Neural cell (in vitro differentiated cells): Measurements from ENCODE around the gene MECR. TPM values are rescaled to one million over a fixed set of nuclear protein-coding genes. Genes with fewer than 3 reads are reported as not detected.

Experiments used
- H2AFZ ChIP-seq: fragments of 200-600, 300-800 bp; sonication (generic), shearing (Covaris generic); 2 replicates; pipeline ENCODE4 v1.6.0; 2014; ENCODE audit warnings: low read depth, mild to moderate bottlenecking, antibody characterized with exemption, low read length, moderate library complexity
- H3F3A ChIP-seq: fragments of 200-600 bp; shearing (Covaris generic); 2 replicates; pipeline ENCODE4 v1.6.1; 2016; ENCODE audit warnings: mild to moderate bottlenecking, moderate library complexity, mixed read lengths, antibody characterized with exemption, low read length; ENCODE audit not compliant: insufficient read depth, poor library complexity, severe bottlenecking
- H3K27ac ChIP-seq: fragments of 200-600, 300-800 bp; sonication (generic), shearing (Covaris generic); 2 replicates; pipeline ENCODE4 v1.5.1; 2014; ENCODE audit warnings: mild to moderate bottlenecking, low read length, moderate library complexity
- H3K27me3 ChIP-seq: fragments of 300-800, 200-600 bp; sonication (generic), shearing (Covaris generic); 2 replicates; pipeline ENCODE4 v1.6.0; 2014; ENCODE audit warnings: mild to moderate bottlenecking, low read depth, low read length, moderate library complexity; ENCODE audit not compliant: insufficient read depth
- H3K36me3 ChIP-seq: fragments of 300-800, 200-600 bp; sonication (generic), shearing (Covaris generic); 2 replicates; pipeline ENCODE4 v1.5.1; 2014; ENCODE audit warnings: mild to moderate bottlenecking, antibody characterized with exemption, low read length, moderate library complexity; ENCODE audit not compliant: insufficient read depth
- H3K4me2 ChIP-seq: fragments of 300-800, 200-600 bp; sonication (generic), shearing (Covaris generic); 2 replicates; pipeline ENCODE4 v1.6.0; 2014; ENCODE audit warnings: mild to moderate bottlenecking, low read length
- H3K4me3 ChIP-seq: fragments of 300-800, 200-600 bp; sonication (generic), shearing (Covaris generic); 2 replicates; pipeline ENCODE4 v1.5.1; 2014; ENCODE audit warnings: mild to moderate bottlenecking, low read length, moderate library complexity
- H3K79me2 ChIP-seq: fragments of 200-600 bp; shearing (Covaris generic); replicated peaks from 2 replicates; pipeline ENCODE4 v1.6.0; 2014; ENCODE audit warnings: mild to moderate bottlenecking, low read length, moderate library complexity; ENCODE audit not compliant: insufficient read depth
- H3K9ac ChIP-seq: fragments of 300-800, 200-600 bp; sonication (generic), shearing (Covaris generic); 2 replicates; pipeline ENCODE4 v1.6.1; 2016; ENCODE audit warnings: mild to moderate bottlenecking, low read length, mixed read lengths
- H3K9me2 ChIP-seq: fragments of 200-600 bp; shearing (Covaris generic); 2 replicates; pipeline ENCODE4 v1.6.1; 2016; ENCODE audit warnings: mild to moderate bottlenecking, low read length, mixed read lengths; ENCODE audit not compliant: insufficient read depth
- H3K9me3 ChIP-seq: fragments of 200-600, 300-800 bp; sonication (generic), shearing (Covaris generic); 2 replicates; pipeline ENCODE4 v1.6.1; 2016; ENCODE audit warnings: mild to moderate bottlenecking, mixed run types, low read length, moderate library complexity, mixed read lengths
- H4K20me1 ChIP-seq: fragments of 200-600 bp; shearing (Covaris generic); 2 replicates; pipeline ENCODE4 v1.6.1; 2016; ENCODE audit warnings: mild to moderate bottlenecking, mixed run types; ENCODE audit not compliant: insufficient read depth
- CTCF ChIP-seq: fragments of 450-650 bp; IDR thresholded peaks from 2 replicates; pipeline ENCODE4 v1.5.1; 2014; ENCODE audit warnings: antibody characterized with exemption, mild to moderate bottlenecking, moderate library complexity; ENCODE audit not compliant: poor library complexity, severe bottlenecking
- EP300 ChIP-seq: fragments of 450-650 bp; conservative IDR thresholded peaks from 2 replicates; pipeline ENCODE4 v1.6.1; 2014; ENCODE audit warnings: antibody characterized with exemption, mild to moderate bottlenecking, moderate library complexity; ENCODE audit not compliant: poor library complexity, severe bottlenecking
- EZH2 ChIP-seq: fragments of 200-600, 300-800 bp; shearing (Covaris generic), sonication (generic); IDR thresholded peaks from 2 replicates; pipeline ENCODE4 v1.6.1; 2014; ENCODE audit warnings: antibody characterized with exemption, low read length, borderline replicate concordance, mild to moderate bottlenecking; ENCODE audit not compliant: insufficient read depth, poor library complexity, severe bottlenecking
- MXI1 ChIP-seq: fragments of 450-650 bp; conservative IDR thresholded peaks from 2 replicates; pipeline ENCODE4 v1.6.1; 2014; ENCODE audit warnings: antibody characterized with exemption, mild to moderate bottlenecking; ENCODE audit not compliant: poor library complexity, severe bottlenecking
- POLR2AphosphoS5 ChIP-seq: IDR thresholded peaks from 2 replicates; pipeline ENCODE4 v1.6.1; 2012
- RAD21 ChIP-seq: fragments of 450-650 bp; conservative IDR thresholded peaks from 2 replicates; pipeline ENCODE4 v1.6.1; 2014; ENCODE audit warnings: antibody characterized with exemption, mild to moderate bottlenecking, moderate library complexity
- REST ChIP-seq: IDR thresholded peaks from 2 replicates; pipeline ENCODE4 v1.6.1; 2012; ENCODE audit warnings: borderline replicate concordance
- SMC3 ChIP-seq: fragments of 450-650 bp; conservative IDR thresholded peaks from 2 replicates; pipeline ENCODE4 v1.6.1; 2014; ENCODE audit warnings: antibody characterized with exemption, mild to moderate bottlenecking, moderate library complexity; ENCODE audit not compliant: poor library complexity
- TAF1 ChIP-seq: IDR thresholded peaks from 2 replicates; pipeline ENCODE4 v1.6.1; 2012; ENCODE audit warnings: low read depth
- polyA plus RNA-seq: library from polyadenylated mRNA; depleted of rRNA; stranded (reverse); fragments of >200 nt; gene quantifications from 2 replicates; pipeline ENCODE4 v1.2.3, GENCODE V29; 2014

MECR gene
- polyA plus RNA-seq, 1 donor from 2014 or later = 14.0 TPM

GRCh38 chr1:29232387-29232786 is 1.7 kb upstream of the MECR start:
- Histone ChIP-seq H3K36me3 (no peaks in the 10 kb centered on the region), H3K9me2 (no peaks in the 10 kb centered on the region), H3F3A (peaks cover 2% of the 10 kb centered on the region), H2AFZ (no peak overlapping the region), H3K9me3 (no peaks in the 10 kb centered on the region), H4K20me1 (no peaks in the 10 kb centered on the region), H3K79me2 (peaks cover 5% of the 10 kb centered on the region), H3K27me3 (peaks cover 14% of the 10 kb centered on the region), H3K27ac (no peak overlapping the region), H3K9ac (no peak overlapping the region), H3K4me3 (no peak overlapping the region), H3K4me2 (no peak overlapping the region)
- no peak for TF ChIP-seq TAF1
- no peak for TF ChIP-seq SMC3
- TF ChIP-seq CTCF = no peak
- TF ChIP-seq POLR2AphosphoS5 = no peak
- no peak for TF ChIP-seq MXI1
- TF ChIP-seq EZH2 = no peak
- no peak for TF ChIP-seq EP300
- TF ChIP-seq RAD21 = no peak
- TF ChIP-seq REST = no peak

DNA sequence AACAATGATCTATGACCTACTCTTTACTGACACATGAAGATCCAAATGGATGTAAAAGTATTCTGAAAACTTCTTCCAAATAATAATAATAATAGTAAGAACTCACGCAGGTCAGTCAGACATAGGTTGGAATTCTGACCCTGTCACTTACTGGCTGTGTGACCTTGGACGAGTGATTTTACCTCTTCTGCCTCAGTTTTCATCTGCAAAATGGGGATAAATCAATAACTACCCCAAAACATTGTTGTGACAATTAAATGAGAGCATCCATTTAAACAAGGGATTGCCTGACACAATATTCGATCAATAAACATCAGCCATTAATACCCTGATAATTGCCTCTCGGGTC is 556 bp downstream of the MECR start:
- Histone ChIP-seq H3K9me2 (no peaks in the 10 kb centered on the region), H3K4me3 (peak overlapping the region; percentile 83), H4K20me1 (no peaks in the 10 kb centered on the region), H3K9me3 (no peaks in the 10 kb centered on the region), H2AFZ (peak overlapping the region; percentile 94), H3F3A (peaks cover 2% of the 10 kb centered on the region), H3K27ac (peak overlapping the region; percentile 53), H3K79me2 (peaks cover 5% of the 10 kb centered on the region), H3K9ac (peak overlapping the region; percentile 77), H3K27me3 (peaks cover 5% of the 10 kb centered on the region), H3K4me2 (peak overlapping the region; percentile 66), H3K36me3 (no peaks in the 10 kb centered on the region)
- TF ChIP-seq CTCF (no peak), MXI1 (no peak), EP300 (no peak), TAF1 (no peak), RAD21 (no peak)
